Measurements from ENCODE around the gene LRMDA. TPM values are rescaled to one million over a fixed set of nuclear protein-coding genes. Genes with fewer than 3 reads are reported as not detected.

LRMDA gene
- total RNA-seq, 1 donor from 2014 or later = not detected

DNA sequence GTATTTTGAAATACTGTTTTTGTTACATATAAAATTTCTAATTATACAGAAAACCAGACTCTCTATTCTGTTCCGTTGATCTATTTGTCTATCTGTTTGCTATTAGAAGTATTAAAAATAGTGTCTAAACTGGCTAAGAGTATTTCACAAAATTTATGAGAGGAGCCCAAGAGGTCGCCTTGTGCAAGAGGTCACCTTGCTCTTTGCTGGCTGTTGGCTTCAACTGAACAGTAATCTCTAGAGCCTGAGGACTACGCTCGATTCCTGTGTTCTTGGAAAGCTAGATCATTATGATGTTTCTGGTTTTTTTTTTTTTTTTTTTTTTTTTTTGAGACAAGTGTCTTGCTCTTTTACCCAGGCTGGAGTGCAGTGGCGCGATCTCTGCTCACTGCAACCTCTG is 428.6 kb downstream of the LRMDA start:
- intact Hi-C loops (cut with micrococcal nuclease) = no loop called here

DNA sequence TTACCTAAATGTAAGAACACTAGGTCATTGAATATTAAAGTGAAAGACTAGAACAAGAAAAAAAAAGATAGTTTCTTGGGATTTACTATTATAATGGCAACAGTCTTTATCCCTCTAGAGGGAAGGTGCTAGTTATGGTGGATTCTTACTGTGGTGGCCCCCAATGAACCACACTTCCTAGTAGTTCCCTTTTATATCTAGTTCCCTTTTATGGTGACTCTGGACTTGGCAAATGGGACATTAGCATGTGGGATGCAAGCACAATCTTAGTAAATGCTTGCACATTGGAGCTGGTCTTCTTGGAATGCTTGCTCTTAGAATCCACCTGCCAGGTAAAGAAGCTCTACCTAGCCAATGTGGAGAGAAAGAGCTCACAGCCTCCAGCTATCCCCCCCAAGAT is 430.2 kb downstream of the LRMDA start:
- intact Hi-C loops (cut with micrococcal nuclease) = no loop called here

- intact Hi-C loops (cut with micrococcal nuclease) = no loop called here
Observed at GRCh38 chr10:75862935-75863334, 431.5 kb downstream of the LRMDA start.

GRCh38 chr10:75864717-75865116 is 433.3 kb downstream of the LRMDA start:
- intact Hi-C loops (cut with micrococcal nuclease) = loop anchor here (5.0 kb wide), 1 partner anchor 152 kb away; no protein-coding TSS in a partner anchor

GRCh38 chr10:75865413-75866299 is 434.2 kb downstream of the LRMDA start:
- intact Hi-C loops (cut with micrococcal nuclease) = loop anchor here (5.0 kb wide), 1 partner anchor 153 kb away; no protein-coding TSS in a partner anchor

DNA sequence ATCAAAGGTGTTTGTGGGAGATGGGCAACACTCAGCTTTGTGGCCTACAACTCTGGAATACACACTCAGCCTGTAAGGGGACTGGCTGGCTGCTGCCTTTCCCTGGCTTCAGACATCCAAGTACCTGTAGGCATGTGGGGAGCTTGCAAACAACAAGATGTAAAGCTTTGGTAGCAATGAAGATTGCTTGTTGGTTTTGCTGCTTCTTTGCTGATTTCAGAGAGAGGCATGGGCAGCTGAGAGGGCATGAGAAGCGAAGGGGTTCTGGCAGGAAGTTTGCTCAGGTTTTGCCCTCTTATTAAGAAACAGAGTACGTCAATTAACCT is 434.8 kb downstream of the LRMDA start:
- intact Hi-C loops (cut with micrococcal nuclease) = loop anchor here (5.0 kb wide), 1 partner anchor 154 kb away; no protein-coding TSS in a partner anchor

DNA sequence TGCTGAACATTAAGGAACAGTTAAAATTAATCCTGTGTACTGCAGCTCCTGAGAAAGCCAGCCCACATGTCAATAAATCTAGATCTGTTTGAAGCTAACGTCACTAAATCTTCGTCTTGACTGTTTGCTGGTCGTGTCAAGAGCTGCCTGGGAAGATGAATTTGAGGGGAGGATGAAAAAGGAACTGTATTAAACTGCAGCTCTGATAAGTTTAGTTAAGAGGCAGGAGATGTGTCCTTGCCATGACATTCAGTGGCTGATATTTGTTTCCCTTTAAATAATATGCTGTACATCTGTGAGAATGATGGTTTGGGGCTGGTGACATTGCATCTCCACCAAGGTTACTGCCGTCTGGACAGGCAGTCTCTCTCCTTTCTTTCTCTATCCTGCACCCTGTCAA is 435.3 kb downstream of the LRMDA start:
- intact Hi-C loops (cut with micrococcal nuclease) = loop anchor here (5.0 kb wide), 1 partner anchor 154 kb away; no protein-coding TSS in a partner anchor

GRCh38 chr10:75868574-75868973 is 437.1 kb downstream of the LRMDA start:
- intact Hi-C loops (cut with micrococcal nuclease) = loop anchor here (5.0 kb wide), 1 partner anchor 156 kb away; no protein-coding TSS in a partner anchor

DNA sequence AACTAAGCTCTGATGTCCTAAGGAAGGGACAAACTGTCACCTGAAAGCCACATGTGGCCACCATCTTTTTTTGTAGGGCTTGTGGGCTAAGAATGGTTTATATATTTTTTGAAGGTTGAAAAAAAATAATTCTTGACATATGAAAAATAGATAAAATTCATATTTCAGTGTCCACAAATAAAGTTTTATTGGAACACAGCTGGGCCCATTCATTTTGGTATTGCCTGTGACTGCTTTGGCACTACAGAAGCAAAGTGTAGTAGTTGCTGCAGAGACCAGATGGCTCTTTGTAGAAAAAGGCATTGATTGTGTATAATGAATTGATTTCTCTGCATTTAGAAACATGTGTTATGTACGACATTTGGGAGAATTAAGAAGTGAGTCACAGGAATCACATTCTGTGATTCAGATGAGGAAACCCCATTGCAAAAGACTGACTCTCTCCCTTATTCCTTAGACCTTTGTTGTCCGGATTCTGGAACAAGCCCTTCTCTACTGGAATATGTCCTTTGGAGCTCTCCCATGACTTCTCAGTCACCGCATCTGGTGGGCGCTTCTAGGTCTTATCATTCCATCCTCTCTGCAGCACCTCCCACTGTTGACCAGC is 438.7 kb downstream of the LRMDA start:
- intact Hi-C loops (cut with micrococcal nuclease) = no loop called here

- intact Hi-C loops (cut with micrococcal nuclease) = no loop called here
Observed at GRCh38 chr10:75875740-75876139, 444.3 kb downstream of the LRMDA start.

DNA sequence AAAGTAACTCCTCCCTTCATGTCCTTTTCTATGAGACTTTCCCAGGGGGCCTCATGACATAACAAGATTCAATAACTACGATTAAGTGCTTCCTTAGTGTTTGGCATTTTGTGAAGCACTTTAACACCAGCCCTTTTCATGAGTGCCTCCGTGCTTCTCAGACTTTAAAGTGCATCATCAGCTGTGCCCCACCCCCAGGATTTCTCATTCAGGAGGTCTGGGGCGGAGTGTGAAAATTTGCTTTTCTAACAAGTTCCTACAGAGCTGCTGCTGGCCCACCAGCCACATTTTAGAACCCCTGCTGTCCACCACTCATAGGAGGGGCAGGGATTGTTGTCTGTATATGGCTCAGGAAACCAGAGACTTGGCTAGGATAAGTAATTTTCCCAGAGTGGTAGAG is 445.3 kb downstream of the LRMDA start:
- intact Hi-C loops (cut with micrococcal nuclease) = no loop called here

GRCh38 chr10:75877877-75878276 is 446.5 kb downstream of the LRMDA start:
- intact Hi-C loops (cut with micrococcal nuclease) = no loop called here

DNA sequence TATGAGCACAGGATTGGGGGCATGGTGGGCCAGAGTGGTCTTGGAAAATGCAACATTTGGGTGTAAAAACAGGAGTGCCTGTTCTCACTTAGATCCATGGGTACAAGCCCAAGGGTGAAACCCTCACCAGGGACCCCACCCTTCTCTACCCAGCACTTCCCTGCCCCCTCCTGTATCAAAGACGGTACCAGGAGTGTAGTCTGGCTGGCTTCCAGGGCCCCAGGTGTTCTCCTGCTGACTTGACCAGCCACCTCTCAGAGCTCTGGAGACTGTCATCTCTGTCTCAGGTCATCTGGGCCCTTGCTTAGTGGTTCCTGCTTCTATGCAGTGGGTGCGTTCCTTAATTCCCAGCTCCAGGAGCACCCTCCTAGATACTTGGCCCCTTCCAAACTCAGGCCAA is 447.2 kb downstream of the LRMDA start:
- intact Hi-C loops (cut with micrococcal nuclease) = no loop called here

GRCh38 chr10:75880031-75880775 is 448.8 kb downstream of the LRMDA start:
- intact Hi-C loops (cut with micrococcal nuclease) = no loop called here

DNA sequence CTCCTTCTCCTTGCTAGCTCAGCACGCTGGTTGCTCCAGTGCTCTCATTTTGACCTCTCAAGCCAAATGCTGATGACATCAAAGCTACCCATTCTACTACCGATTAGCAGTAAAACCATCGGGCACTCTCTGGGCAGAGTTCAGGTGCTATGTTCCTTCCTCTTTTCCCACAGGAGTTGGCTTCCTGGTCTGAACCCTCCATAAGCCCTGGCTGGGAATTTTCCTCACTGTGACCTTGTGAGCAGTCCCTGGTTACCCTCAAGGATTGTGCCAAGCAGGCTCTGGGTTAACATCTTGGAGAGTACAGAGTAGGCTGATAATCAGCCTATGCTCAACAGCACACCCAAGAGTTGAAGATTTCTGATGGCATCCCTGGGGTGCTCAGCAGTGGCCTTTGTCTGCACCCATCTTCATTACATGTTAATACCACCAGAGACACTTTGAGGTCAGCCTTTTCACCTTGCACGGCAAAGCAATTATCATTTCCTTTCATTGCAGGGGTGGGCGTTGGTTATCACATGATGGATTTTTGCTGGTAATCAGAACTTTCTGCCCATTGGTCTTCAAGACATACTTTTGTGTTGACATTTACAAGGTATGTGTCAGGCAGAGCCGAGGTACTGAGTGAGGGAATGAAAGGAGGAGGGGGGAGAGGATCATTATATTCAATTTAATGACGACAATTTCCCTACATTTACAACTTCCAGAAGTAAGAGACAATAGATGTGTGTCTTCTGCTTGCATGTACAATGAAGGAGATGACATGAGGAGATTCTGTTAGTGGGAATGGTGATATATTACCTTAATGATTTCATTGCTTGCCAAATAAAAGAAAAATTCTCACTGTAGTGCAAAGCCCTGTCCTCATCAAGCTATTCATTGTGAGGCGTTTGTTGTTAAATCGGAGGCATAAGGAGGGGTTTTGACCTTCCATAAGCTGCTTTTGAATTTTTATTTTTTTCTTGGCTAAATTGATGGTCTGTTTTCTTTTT is 452.0 kb downstream of the LRMDA start:
- intact Hi-C loops (cut with micrococcal nuclease) = no loop called here

DNA sequence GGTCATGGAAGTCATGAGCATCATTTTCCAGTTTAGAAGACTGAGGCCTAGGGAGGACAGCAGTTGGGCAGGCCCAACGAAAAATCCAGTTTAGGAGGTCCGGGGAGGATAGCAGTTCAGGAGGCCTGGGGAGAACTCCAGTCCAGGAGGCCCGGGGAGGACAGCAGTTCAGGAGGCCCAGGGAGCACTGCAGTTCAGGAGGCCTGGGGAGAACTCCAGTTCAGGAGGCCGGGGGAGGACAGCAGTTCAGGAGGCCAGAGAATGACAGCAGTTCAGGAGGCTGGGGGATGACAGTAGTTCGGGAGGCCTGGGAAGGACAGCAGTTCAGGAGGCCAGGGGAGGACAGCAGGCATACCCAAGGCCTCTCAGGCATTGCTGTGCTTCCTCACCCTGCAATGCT is 453.4 kb downstream of the LRMDA start:
- intact Hi-C loops (cut with micrococcal nuclease) = no loop called here

DNA sequence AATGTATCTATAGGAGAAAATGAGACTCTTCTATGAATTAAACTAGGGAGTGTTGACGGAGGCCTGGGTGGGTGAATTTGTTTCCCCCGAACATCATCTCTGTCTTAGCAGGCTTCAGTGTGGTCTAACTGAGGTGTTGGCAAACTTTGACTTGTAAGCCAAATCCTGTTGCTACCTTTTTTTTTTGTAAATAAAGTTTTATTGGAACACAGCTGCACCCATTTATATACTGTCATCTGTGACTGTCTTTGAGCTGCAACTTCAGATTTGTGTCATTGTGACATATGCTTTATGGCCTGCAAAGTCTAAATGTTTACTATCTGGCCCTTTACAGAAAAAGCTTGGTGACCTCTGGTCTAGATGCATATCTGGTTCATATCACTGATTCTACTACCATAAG is 455.9 kb downstream of the LRMDA start:
- intact Hi-C loops (cut with micrococcal nuclease) = no loop called here

GRCh38 chr10:75887992-75888680 is 456.7 kb downstream of the LRMDA start:
- intact Hi-C loops (cut with micrococcal nuclease) = no loop called here

DNA sequence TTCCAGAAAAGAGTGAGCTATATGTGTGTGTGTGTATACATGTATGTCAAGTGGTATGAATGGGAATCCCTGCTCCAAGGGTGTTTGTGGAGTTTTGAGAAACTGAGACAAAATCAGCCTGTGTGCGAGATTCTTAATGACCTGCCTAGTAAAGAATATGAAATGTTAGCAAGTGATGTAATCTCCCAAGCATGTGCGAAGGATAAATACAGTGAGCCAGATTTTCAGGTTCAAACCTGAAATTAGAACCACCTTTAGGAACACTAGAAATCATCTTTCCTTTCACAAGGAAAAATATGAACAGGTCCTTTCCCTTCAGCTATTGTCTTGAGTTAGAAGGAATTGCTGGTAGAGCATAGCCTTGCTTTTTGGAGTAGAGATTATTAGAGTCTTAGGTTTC is 457.6 kb downstream of the LRMDA start:
- intact Hi-C loops (cut with micrococcal nuclease) = no loop called here

DNA sequence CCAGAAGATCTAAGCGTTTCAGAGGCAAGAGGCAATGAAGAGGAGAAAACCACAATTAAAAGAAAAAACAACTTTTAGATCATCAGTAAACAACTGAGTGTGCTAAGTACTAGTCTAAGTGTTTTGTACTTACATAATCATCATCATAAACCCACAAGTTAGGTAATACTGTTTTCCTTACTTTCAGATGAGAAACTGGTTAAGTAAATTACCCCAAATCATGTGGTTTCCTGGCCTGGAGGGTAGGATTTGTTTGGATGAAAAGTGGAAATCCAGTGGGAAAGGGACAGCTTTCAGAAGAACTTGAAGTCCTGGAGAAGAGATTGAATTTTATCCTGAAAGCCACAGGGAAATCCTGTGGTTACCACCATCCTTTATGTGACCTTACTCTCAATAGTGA is 463.3 kb downstream of the LRMDA start:
- intact Hi-C loops (cut with micrococcal nuclease) = no loop called here

Data from T-helper 1 cell treated with Interleukin-12 subunit alpha and Interleukin-12 subunit beta and Interleukin-4 antibody, amounts not matched to agents 30 ng/mL and 1 ng/mL, for 36 hours (primary cell).